C4-2B (cell line): ENCODE results near the gene DPM1.

ENCODE experiments used
- H3K27ac ChIP-seq: fragments of 450-650 bp; 2 replicates; pipeline ENCODE4 v1.5.1; 2017
- ZFX ChIP-seq: fragments of 450-650 bp; IDR thresholded peaks from 2 replicates; pipeline ENCODE4 v1.6.1; 2017
- TF ChIP-seq, protein P1 (sequence below): fragments of 450-650 bp; conservative IDR thresholded peaks from 2 replicates; pipeline ENCODE4 v1.5.1; 2017; ENCODE audit warnings: mild to moderate bottlenecking

Gene DPM1

DNA sequence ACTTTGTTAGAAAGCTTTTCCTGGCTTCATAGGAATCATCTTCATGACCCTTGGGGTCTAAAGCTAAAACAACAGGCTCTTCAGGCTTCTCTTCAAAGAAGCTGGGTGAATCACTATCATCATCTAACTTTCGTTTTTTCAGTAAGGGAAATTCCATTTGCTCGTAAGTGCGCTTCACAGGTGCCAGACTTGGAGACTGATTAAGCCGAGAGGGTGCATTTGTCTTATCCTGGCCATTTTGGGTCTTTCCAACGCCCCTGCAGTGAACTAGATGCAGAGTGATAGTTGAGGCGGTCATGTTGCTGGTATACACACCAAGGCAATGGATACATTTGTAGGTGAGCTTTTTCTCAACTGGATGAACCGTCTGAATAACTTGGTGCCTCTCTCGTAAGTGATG is 65.9 kb downstream of the DPM1 start:
- no peak overlapping the region for H3K27ac ChIP-seq
- TF ChIP-seq, protein P1, sequence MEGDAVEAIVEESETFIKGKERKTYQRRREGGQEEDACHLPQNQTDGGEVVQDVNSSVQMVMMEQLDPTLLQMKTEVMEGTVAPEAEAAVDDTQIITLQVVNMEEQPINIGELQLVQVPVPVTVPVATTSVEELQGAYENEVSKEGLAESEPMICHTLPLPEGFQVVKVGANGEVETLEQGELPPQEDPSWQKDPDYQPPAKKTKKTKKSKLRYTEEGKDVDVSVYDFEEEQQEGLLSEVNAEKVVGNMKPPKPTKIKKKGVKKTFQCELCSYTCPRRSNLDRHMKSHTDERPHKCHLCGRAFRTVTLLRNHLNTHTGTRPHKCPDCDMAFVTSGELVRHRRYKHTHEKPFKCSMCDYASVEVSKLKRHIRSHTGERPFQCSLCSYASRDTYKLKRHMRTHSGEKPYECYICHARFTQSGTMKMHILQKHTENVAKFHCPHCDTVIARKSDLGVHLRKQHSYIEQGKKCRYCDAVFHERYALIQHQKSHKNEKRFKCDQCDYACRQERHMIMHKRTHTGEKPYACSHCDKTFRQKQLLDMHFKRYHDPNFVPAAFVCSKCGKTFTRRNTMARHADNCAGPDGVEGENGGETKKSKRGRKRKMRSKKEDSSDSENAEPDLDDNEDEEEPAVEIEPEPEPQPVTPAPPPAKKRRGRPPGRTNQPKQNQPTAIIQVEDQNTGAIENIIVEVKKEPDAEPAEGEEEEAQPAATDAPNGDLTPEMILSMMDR = no peak
- TF ChIP-seq ZFX = no peak

GRCh38 chr20:50891138-50891537 is 67.2 kb downstream of the DPM1 start:
- TF ChIP-seq, protein P1 = no peak
- no peak for TF ChIP-seq ZFX
- H3K27ac ChIP-seq = no peak overlapping the region

DNA sequence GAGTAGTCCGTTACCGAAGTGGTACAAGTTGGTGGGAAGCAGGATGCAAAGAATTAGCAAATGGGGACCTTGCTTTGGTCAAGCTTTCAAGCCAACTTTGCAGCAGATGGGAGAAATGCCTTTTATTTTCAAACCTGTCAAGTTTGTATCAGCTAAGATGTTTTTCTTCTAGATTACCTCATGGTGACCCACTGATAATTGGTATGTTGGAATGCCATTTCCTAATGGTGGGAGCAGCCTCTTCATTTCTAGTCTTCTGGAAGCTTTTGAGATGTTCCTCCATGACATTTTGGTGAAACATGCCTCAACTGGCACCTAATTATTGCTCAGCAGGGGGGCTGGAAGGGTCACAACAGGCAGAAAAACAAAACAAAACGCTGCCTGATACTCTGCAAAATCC is 70.8 kb downstream of the DPM1 start:
- TF ChIP-seq ZFX = no peak
- TF ChIP-seq, protein P1 = no peak
- H3K27ac ChIP-seq = no peak overlapping the region

DNA sequence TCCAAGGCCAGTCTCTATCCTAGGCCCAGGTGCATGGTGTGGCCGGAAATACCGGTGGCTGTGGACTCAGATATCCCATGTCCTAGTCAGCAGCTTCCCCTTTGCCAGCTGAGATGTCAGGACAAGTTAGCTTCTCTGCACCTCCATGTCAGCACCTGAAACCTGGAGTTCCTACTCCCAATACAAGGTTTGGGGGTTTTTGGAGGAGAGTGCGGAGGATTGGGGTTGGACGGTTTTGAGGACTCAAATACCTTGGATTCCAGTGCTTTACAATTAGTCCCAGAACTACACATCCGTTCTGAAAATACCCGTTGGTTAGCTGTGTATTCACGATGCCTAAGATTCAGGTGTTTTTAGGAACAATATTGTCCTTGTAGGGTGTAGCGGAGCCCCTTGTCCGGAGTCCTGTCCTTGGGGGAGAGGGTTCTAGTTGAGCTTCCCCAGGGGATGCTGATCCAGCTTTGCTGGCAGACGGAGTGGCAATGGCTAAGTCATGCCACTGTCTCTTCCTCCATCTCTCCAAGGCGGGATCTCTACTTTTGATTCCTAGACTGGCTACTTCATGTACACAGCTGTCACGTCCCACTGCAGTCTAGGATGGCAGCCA is 72.0 kb downstream of the DPM1 start:
- H3K27ac ChIP-seq = no peak overlapping the region
- TF ChIP-seq, protein P1 = no peak
- TF ChIP-seq ZFX = no peak

- TF ChIP-seq ZFX = no peak
- TF ChIP-seq, protein P1 = no peak
- no peak overlapping the region for H3K27ac ChIP-seq
Measured at GRCh38 chr20:50885781-50886180, 72.6 kb downstream of the DPM1 start.

DNA sequence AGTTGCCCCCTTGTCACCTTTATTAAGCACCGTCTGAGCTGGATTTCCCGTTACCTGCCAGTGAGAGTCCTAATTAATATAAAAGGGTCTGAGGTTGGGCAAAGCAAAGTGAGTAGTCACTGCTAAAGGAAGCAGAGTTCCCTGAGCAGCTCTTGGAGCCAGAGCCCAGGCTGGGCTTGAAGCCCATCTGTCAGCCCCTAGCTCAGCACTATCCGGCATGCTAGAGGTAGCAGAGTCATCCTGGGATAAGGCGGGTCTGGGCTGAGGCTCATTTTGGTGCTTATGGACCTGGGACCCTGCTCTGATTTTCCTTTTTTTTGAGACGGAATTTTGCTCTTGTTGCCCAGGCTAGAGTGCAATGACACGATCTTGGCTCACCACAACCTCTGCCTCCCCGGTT is 73.3 kb downstream of the DPM1 start:
- no peak overlapping the region for H3K27ac ChIP-seq
- TF ChIP-seq, protein P1 = no peak
- no peak for TF ChIP-seq ZFX
